MG63 (cell line): ENCODE measurements around the gene PCSK1N. TPM values are rescaled to one million over a fixed set of nuclear protein-coding genes. Genes with fewer than 3 reads are reported as not detected.
"Not testable (repeated sequence)": the region's sequence is repeated elsewhere in the genome, so short reads cannot be mapped to it uniquely, and the experiment has no call there.

Experiments used
- DNase-seq: peaks from one replicate; pipeline ENCODE4 v3.0.0-alpha.2; 2020
- H3K27me3 ChIP-seq: fragments of 250-450 bp; sonication (Bioruptor Pico); 2 replicates; pipeline ENCODE4 v1.5.1; 2020; ENCODE audit warnings: mild to moderate bottlenecking, moderate library complexity
- H3K36me3 ChIP-seq: fragments of 250-450 bp; sonication (Bioruptor Pico); 2 replicates; pipeline ENCODE4 v1.5.1; 2020; ENCODE audit warnings: mild to moderate bottlenecking, moderate library complexity
- H3K4me3 ChIP-seq: fragments of 250-450 bp; sonication (Bioruptor Pico); 2 replicates; pipeline ENCODE4 v1.5.1; 2020; ENCODE audit warnings: mild to moderate bottlenecking, moderate library complexity
- H3K9me3 ChIP-seq: fragments of 250-450 bp; sonication (Bioruptor Pico); 2 replicates; pipeline ENCODE4 v1.5.1; 2020; ENCODE audit warnings: mild to moderate bottlenecking, moderate library complexity
- total RNA-seq: library from RNA; depleted of rRNA; stranded (reverse); fragments of >200 nt; shearing (Covaris generic); gene quantifications from 2 replicates; pipeline ENCODE4 v1.2.3, GENCODE V29; 2014; ENCODE audit warnings: low replicate concordance; rRNA removed

PCSK1N gene, protein sequence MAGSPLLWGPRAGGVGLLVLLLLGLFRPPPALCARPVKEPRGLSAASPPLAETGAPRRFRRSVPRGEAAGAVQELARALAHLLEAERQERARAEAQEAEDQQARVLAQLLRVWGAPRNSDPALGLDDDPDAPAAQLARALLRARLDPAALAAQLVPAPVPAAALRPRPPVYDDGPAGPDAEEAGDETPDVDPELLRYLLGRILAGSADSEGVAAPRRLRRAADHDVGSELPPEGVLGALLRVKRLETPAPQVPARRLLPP
- 0.72 and 6.1 TPM in 2 replicates for total RNA-seq

DNA sequence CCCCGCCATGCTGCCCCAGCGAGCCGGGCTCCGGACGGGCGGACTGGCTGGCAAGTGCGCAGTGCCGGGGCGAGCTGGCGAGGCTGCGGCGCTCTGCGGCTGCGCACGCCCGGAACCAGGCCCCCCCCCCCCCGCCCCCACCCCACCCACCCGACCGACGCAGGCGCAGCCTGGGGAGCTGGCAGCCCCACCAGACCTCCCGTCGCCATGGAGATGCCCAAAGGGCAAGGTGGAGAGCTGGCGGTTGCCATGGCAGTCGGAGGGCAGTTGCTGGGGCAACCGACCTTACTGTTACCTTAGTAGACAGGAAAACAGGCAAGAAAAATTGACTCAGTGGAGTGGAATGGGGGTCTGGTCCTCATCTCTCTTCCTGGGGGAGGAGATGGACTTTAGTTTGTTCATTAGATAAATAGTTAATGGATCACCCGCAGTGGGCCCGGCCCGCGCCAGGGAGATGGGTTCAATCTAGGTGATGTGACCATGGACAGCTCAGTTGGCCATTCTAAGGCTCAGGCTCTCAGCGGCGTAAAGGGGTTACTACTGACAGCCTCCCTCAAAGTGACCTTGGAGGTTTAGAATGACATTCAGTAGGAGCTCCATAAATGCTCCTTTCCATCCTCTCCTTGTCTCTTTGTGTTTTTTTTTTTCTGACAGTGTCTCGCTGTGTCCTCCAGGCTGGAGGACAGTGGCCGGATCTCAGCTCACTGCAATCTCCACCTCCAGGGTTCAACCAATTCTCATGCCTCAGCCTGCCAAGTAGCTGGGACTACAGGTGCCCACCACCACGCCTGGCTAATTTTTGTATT, at the start of gene PCSK1N:
PCSK1N (minus strand) TSS at position 87 of the 806 bp plus-strand sequence; CDS start at position 9, 78 bp downstream.
- Histone ChIP-seq H3K9me3 (no peaks in the 10 kb centered on the region), H3K4me3 (0 out of 2 replicates have a peak within 1 kb of the TSS, but pooled peaks have one; percentile 4), H3K36me3 (no peaks in the 10 kb centered on the region), H3K27me3 (peaks cover 5% of the 10 kb centered on the region)
- DNase-seq, result no peak

DNA sequence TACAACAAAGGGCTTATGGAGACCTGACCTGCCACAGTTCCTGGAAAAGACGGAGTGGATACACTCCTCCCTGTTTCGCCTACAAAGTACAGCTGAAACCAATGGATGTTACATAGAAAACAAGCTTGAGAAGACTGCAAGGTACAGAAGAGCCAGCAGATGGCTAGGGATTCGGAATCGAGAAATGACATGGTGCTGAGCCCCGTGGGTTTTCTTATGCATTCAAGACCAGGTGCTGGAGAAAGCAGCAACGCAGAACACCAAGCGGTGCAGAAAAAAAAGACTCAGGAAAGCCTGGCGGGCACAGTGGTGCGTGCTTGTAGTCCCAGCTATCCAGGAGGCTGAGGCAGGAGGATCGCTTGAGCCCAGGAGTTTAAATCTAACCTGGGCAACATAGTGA, 48.3 kb upstream of the PCSK1N start:
- H3K9me3 ChIP-seq, result no peaks in the 10 kb centered on the region
- H3K27me3 ChIP-seq, result no peaks in the 10 kb centered on the region
- DNase-seq, result no peak
- H3K36me3 ChIP-seq, result no peaks in the 10 kb centered on the region
- H3K4me3 ChIP-seq, result no peak overlapping the region

DNA sequence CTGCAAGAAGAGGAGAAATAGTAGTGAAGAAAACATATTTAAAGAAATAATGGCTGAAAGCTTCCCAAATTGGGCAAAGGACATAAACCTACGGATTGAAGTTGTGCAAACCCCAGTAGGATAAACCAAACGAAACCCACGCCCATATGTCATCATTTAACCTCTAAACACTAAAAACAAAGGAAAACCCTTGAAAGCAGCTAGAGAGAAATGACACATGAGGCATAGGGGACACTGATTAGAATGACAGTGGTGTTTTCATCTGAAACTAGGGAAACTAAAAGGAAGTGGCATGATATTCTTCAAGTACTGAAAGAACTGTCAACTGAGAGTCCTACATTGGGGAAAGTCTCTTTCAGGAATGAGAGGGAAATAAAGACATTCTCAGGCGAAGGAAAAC, 41.5 kb upstream of the PCSK1N start:
- not testable (repeated sequence) for H3K9me3 ChIP-seq, H3K4me3 ChIP-seq, DNase-seq, H3K27me3 ChIP-seq, H3K36me3 ChIP-seq

DNA sequence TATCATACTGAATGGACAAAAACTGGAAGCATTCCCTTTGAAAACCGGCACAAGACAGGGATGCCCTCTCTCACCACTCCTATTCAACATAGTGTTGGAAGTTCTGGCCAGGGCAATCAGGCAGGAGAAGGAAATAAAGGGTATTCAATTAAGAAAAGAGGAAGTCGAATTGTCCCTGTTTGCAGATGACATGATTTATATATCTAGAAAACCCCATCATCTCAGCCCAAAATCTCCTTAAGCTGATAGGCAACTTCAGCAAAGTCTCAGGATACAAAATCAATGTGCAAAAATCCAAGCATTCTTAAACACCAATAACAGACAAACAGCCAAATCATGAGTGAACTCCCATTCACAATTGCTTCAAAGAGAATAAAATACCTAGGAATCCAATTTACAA, 36.6 kb upstream of the PCSK1N start:
- not testable (repeated sequence) for H3K4me3 ChIP-seq, H3K9me3 ChIP-seq, DNase-seq, H3K36me3 ChIP-seq, H3K27me3 ChIP-seq

DNA sequence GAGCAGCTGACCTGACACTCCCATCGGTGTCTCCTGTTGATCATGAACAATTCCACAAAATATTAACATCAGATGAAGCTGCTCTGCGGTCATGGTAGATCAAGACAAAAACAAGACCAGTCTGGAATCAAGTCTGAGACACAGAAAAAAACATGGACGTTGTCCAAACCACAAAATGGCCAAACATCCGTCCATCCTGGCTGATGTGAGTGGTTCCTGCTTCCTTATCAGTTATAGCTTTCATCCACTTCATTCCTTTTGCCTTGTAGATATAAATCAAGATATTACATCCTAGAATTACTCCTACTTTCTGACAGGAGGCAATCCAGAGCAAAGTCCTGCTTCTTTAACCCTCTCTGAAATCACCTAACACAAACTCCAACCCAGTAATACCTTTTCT, 28.8 kb upstream of the PCSK1N start:
- DNase-seq, result no peak
- Histone ChIP-seq H3K27me3 (no peaks in the 10 kb centered on the region), H3K36me3 (no peaks in the 10 kb centered on the region), H3K9me3 (no peaks in the 10 kb centered on the region), H3K4me3 (no peak overlapping the region)

DNA sequence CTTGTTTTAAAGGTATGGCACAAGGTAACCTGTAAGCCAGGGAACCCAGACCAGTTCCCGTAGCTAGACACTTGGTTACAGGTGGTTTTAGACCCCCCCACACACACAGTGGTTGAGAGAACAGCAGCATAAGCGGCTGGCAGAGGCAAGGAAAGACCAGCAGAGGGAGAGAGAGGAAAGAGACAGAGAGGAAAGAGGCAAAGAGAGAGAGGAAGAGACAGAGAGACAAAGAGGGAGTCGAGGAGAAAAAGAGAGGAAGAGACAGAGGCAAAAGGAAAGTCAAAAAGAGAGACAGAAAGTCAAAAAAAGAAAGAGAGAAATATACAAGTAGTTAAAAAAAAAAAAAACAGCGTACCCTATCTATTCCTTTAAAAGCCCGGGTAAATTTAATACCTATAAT, 19.5 kb upstream of the PCSK1N start:
- no peaks in the 10 kb centered on the region for H3K9me3 ChIP-seq
- H3K36me3 ChIP-seq, result no peaks in the 10 kb centered on the region
- H3K4me3 ChIP-seq, result no peak overlapping the region
- H3K27me3 ChIP-seq, result no peaks in the 10 kb centered on the region
- DNase-seq, result no peak

DNA sequence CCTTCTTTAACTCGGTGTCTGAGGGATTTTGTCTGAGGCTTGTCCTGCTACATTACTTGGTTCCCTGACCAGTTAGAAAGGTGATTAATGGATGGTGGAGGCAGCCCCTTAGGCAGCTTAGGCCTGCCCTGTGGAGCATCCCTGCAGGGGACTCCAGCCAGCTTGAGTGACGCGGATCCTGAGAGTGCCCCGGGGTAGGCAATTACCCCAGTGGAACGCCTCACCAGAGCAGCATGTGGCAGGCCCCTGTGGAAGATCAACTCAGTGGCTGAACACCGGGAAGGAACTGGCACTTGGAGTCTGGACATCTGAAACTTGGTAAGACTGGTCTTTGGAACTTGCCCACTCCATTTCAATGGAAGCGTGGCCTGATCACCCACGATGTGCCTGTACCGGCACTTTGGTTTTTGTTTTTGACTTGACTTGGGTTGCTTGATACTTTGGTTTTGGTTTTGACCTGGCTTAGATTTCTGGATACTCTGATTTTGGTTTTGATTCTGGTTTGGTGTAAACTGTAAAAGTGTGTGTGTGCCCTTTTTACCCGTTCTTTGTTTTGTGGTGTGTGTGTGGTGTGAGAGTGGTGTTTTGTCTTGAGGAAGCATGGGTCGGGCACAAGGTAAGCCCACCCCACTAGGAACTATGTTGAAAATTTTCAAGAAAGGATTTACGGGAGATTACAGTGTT, 18.9 kb upstream of the PCSK1N start:
- H3K9me3 ChIP-seq, result not testable (repeated sequence)

DNA sequence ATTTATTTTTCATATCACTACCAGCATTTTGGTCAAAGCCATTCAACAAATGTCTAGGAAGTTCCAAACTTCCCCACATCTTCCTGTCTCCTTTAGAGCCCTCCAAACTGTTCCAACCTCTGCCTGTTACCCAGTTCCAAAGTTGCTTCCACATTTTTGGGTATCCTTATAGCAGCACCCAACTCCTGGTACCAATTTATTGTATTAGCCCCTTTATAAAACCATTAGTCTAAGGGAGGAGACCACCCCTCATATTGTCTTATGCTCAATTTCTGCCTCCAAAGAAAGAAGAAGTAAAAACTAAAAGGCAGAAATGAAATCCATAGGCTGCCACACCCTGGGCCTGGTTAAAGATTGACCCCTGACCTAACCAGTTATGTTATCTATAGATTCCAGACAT, 18.1 kb upstream of the PCSK1N start:
- not testable (repeated sequence) for H3K27me3 ChIP-seq, H3K36me3 ChIP-seq, H3K9me3 ChIP-seq, H3K4me3 ChIP-seq, DNase-seq

More for the DNA sequence above, 18.9 kb upstream of the PCSK1N start:
- not testable (repeated sequence) for H3K4me3 ChIP-seq, H3K36me3 ChIP-seq, H3K27me3 ChIP-seq, DNase-seq

DNA sequence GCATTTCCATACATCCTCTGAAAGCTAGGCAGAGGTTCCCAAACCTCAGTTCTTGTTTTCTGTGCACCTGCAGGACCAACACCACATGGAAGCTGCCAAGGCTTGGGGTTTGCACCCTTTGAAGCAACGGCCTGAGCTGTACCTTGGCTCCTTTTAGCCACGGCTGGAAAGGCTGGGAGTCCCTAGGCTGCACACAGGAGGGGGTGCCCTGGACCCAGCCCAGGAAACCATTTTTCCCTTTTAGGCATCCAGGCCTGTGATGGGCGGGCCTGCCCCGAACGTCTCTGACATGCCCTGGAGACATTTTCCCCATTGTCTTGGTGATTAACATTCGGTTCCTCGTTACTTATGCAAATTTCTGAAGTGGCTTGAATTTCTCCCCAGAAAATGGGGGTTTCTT, 17.4 kb upstream of the PCSK1N start:
- Histone ChIP-seq H3K4me3 (no peak overlapping the region), H3K27me3 (no peaks in the 10 kb centered on the region), H3K36me3 (no peaks in the 10 kb centered on the region), H3K9me3 (no peaks in the 10 kb centered on the region)
- DNase-seq, result no peak

DNA sequence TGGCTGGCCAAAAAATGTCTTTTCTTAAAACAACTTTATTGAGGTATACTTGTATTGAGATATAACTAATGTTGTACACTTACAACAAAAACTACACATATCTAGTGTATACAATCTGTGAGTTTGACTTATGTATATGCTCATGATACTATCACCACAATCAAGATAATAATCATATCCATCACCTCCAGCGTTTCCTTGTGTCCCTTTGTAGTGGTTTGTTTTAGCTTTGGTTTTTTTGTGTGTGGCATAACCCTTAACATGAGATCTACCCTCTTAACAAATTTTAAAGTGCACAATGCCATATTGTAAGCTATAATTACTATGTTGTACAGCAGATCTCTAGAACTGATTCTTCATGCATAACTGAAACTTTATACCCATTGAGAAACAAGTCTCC, 13.4 kb upstream of the PCSK1N start:
- H3K4me3 ChIP-seq, result no peak overlapping the region
- no peaks in the 10 kb centered on the region for H3K36me3 ChIP-seq
- no peak for DNase-seq
- H3K9me3 ChIP-seq, result no peaks in the 10 kb centered on the region
- H3K27me3 ChIP-seq, result no peaks in the 10 kb centered on the region

DNA sequence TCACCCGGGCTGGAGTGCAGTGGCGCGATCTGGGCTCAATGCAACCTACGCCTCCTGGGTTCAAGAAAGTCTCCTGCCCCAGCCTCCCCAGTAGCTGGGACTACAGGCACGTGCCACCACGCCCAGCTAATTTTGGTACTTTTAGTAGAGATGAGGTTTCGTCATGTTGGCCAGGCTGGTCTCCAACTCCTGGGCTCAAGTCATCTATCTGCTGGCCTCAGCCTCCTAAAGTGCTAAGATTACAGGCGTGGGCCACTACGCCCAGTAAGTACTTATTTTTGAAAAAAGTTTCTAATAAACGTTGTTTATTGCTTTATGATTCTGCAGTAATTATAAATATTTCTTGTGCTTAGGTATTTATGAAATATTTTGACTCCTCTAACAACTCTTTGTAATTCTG, 4.3 kb upstream of the PCSK1N start:
- no peak for DNase-seq

DNA sequence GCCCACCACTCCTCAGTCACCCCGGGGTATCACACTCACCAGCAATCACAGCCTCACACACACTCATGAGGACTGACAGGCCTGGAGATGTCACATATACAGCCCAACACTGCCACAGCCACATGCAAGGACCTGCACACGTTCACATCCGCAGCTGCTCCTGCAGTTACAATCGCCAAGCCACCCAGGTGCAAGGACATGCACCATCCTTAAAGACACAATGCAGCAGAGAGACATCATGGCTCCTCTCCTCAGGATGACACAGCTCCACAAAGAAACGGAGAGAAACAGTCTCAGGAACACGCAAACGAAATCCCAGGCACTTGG, 1.1 kb downstream of the PCSK1N start:
- no peak overlapping the region for H3K4me3 ChIP-seq
- DNase-seq, result no peak

More for the DNA sequence above, 4.3 kb upstream of the PCSK1N start:
- H3K4me3 ChIP-seq, result no peak overlapping the region
- H3K9me3 ChIP-seq, result no peaks in the 10 kb centered on the region
- H3K36me3 ChIP-seq, result no peaks in the 10 kb centered on the region
- H3K27me3 ChIP-seq, result peaks cover 4% of the 10 kb centered on the region

DNA sequence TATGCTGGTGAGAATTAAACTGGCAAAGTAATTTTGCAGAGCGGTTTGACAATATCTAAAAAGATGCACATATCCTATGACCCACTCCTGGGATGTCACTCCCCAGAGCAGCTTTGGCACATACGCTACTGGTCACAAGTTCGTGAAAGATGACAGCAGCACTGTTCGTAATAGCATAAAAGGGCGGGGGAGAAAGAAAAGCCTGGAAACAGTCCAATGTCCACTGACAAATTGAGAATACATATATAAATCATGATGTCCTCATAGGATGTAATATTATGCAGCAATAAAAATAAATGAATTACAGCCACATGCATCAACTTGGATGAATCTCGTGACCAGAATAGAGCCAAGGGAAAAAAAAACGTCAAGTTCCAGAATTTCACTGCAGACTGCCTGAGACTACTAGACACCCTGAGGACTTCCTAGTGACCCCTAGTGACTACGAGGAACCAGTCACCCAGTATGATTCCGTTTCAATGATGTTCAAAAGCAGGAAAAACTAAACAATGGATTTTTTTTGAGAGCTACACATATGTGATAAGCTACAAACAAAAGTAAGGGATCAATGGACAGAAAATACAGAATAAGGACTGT, 1.8 kb downstream of the PCSK1N start:
- Histone ChIP-seq H3K4me3 (no peak overlapping the region), H3K36me3 (no peaks in the 10 kb centered on the region), H3K27me3 (peaks cover 5% of the 10 kb centered on the region), H3K9me3 (no peaks in the 10 kb centered on the region)
- DNase-seq, result no peak

More for the DNA sequence above, 1.1 kb downstream of the PCSK1N start:
- peaks cover 5% of the 10 kb centered on the region for H3K27me3 ChIP-seq
- no peaks in the 10 kb centered on the region for H3K9me3 ChIP-seq
- H3K36me3 ChIP-seq, result no peaks in the 10 kb centered on the region

DNA sequence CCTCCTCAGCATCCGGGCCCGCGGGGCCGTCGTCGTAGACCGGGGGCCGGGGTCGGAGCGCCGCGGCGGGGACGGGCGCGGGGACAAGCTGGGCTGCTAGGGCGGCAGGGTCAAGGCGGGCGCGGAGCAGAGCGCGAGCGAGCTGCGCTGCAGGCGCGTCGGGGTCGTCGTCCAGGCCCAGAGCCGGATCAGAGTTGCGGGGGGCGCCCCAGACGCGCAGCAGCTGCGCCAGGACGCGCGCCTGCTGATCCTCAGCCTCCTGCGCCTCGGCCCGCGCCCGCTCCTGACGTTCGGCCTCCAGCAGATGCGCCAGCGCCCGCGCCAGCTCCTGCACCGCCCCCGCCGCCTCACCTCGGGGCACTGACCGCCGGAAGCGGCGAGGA, 3.5 kb downstream of the PCSK1N start:
- H3K4me3 ChIP-seq, result no peak overlapping the region
- no peak for DNase-seq
- H3K36me3 ChIP-seq, result no peaks in the 10 kb centered on the region
- H3K27me3 ChIP-seq, result peaks cover 5% of the 10 kb centered on the region
- no peaks in the 10 kb centered on the region for H3K9me3 ChIP-seq

DNA sequence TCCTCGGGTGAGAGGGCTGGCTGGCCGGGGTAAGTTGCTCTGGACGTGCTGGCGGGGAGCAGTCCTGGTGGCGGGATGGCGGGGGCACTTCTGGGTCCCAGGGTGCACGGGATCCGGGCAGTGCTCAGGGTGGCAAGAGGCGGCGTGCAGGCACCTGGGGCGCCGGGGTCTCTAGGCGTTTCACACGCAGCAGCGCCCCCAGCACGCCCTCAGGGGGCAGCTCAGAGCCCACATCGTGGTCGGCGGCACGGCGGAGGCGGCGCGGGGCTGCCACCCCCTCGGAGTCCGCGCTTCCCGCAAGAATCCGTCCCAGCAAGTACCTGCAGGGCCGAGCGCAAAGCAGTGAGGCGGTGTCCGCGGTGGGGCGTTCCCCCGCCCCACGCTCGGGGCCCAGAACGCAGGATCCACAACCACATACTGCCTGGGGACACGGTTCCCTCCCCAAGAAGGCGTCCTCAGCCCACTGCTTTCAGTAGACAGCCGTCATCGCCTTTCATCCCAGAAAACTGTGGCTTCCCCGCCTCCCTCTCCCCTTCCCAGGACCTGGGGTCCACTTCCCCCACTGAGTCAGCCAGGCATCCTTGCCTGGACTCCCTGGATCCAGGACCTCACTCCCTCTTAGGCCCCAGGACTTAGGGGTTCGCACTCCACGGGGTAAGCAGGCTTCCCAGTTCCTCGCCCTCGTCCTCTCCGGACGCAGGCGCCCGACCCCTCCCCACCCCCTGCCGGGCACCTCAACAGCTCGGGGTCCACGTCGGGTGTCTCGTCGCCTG, 4.1 kb downstream of the PCSK1N start:
- peaks cover 5% of the 10 kb centered on the region for H3K27me3 ChIP-seq
- H3K9me3 ChIP-seq, result no peaks in the 10 kb centered on the region
- no peaks in the 10 kb centered on the region for H3K36me3 ChIP-seq
- no peak for DNase-seq
- H3K4me3 ChIP-seq, result no peak overlapping the region

DNA sequence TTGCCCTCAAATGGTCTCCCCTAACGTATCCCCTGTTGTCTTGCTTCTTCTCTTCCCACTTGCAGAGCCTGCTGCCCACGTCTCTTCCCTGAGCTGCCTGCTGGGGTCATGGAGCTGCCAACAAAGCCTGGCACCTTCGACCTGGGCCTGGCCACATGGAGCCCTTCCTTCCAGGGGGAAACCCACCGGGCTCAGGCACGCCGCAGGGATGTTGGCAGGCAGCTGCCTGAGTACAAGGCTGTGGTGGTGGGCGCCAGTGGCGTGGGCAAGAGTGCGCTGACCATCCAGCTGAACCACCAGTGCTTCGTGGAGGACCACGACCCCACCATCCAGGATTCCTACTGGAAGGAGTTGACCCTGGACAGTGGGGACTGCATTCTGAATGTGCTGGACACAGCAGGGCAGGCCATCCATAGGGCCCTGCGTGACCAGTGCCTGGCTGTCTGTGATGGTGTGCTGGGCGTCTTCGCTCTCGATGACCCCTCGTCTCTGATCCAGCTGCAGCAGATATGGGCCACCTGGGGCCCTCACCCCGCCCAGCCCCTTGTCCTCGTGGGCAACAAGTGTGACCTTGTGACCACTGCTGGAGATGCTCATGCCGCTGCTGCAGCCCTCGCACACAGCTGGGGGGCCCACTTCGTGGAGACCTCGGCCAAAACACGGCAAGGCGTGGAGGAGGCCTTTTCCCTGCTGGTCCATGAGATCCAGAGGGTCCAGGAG, 6.2 kb downstream of the PCSK1N start:
- no peak overlapping the region for H3K4me3 ChIP-seq
- H3K36me3 ChIP-seq, result no peaks in the 10 kb centered on the region
- H3K9me3 ChIP-seq, result no peaks in the 10 kb centered on the region
- DNase-seq, result no peak
- no peaks in the 10 kb centered on the region; the same call in 1 of the 2 replicates for H3K27me3 ChIP-seq
